Measurements from ENCODE around the gene LATS2.

The LATS2 gene

GRCh38 chr13:21015284-21015683 lies 46.1 kb downstream of the LATS2 start:
- DNase-seq (ENCODE audit: low spot score) = no peak

- DNase-seq (ENCODE audit: low spot score) = no peak
Observed at GRCh38 chr13:21014502-21015170, 46.8 kb downstream of the LATS2 start.

DNA sequence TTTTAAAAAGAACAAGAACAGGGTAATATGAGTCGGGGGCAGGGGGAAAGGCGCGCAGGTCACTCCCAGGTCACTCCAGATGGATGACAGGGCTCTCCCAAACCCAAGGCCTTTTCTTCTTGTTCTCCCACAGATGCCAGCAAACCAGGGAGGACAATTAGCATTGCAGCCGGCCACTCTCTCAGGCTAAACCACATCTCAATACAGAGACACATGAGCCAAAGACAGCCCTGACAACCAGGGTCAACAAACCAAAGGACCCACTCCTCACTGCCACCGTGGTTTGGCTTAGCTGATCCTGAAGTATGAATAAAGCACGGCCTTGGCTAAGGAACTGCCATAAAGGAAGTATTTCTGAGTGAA lies 47.3 kb downstream of the LATS2 start:
- no peak for DNase-seq (ENCODE audit: low spot score)

GRCh38 chr13:21013682-21014038 lies 47.7 kb downstream of the LATS2 start:
- no peak for DNase-seq (ENCODE audit: low spot score)

DNA sequence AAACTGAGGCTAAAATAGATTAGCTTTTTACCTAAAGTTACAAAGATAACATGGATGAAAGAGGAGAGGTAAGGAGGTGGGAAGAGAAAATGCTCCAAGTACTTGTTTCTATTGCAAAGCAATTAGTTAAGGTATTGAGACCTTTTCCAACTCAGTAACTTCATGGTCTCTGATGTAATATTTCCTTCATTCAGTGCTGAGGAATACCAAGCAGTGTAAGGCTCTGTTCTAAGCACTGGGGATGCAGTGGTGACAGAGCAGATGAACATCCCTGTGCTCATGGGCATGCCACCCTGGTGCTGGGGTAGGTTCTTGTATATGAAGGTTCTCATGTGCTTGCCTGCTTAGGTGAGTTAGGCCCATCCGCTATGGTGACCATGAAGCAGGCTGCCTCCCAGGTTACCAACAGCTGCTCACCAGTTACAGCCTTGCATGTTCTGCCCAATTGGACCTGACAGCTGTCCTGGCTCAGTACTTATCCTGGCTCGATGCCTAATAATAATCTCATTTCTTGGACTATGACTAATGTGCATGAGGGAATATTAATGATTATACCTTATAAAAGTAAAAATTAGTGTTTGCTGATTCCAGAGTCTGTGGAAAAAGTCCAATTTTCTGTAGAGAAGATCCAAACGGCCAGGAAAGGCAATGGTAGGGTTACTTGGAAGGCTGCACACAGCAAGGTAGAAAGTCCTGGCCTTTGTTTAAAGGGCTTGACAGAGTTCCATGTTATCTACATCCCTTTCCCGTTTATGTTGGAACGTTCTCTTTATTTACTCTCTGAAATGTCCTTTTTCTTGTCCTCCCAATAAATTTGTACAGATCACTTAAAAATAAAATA lies 48.3 kb downstream of the LATS2 start:
- DNase-seq (ENCODE audit: low spot score) = no peak

DNA sequence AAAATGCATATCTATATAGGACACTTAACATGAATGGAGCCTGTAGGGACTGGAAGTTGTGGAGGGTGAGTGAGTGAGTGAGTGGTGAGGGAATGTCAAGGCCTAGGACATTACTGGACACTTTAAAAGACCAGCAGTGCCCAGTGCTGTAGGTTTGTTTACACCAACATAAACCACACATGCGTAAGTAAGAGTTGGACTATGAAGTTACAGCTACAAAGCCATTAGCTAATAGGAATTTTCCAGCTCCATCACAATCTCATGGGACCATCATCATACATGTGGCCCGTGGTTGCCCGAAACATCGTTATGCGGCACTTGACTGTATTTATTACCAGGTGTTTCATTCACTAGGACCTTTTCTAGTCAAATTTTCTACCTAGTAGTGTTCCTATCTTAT lies 49.2 kb downstream of the LATS2 start:
- DNase-seq (ENCODE audit: low spot score) = no peak

GRCh38 chr13:21011378-21011777 lies 50.0 kb downstream of the LATS2 start:
- no peak for DNase-seq (ENCODE audit: low spot score)

- DNase-seq (ENCODE audit: low spot score) = no peak
Observed at GRCh38 chr13:21010621-21011020, 50.8 kb downstream of the LATS2 start.

DNA sequence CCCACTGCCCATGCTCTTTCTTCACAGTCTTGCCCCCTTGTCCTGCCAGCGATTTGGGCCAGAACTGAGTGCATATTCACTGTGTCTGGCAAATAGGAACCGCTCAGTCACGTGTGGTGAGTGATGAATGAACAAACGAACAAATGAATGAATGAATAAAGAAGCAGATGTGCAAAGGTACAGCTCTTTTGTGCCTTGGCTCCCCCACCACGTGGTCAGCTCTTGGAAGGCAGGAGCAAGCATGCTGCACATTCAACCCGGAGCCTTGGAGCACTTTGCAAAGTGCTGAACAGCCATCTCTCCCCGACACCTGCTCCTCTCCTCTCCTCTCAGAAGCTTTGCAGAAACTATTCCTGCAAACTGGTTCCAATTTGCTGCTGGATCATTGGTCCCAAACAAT lies 52.4 kb downstream of the LATS2 start:
- no peak for DNase-seq (ENCODE audit: low spot score)

DNA sequence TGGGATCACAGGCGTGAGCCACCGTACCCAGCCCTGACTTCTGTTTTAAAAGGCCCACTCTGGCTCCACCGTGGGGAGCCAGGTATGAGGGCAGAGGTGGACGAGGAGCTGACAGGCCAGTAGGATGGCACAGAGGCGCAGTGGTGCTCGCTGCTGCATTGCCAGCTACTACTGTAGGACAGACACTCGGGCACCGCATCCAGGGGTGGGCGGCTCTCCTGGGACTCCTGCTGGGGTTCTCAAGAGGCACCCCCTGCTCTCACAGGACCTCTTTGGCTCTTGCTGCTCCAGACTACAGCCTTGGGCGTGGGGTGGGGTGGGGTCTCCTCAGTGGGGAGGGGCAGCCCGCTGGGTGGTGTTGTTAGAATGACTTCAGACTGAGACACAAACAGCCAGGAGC lies 53.4 kb downstream of the LATS2 start:
- no peak for DNase-seq (ENCODE audit: low spot score)

DNA sequence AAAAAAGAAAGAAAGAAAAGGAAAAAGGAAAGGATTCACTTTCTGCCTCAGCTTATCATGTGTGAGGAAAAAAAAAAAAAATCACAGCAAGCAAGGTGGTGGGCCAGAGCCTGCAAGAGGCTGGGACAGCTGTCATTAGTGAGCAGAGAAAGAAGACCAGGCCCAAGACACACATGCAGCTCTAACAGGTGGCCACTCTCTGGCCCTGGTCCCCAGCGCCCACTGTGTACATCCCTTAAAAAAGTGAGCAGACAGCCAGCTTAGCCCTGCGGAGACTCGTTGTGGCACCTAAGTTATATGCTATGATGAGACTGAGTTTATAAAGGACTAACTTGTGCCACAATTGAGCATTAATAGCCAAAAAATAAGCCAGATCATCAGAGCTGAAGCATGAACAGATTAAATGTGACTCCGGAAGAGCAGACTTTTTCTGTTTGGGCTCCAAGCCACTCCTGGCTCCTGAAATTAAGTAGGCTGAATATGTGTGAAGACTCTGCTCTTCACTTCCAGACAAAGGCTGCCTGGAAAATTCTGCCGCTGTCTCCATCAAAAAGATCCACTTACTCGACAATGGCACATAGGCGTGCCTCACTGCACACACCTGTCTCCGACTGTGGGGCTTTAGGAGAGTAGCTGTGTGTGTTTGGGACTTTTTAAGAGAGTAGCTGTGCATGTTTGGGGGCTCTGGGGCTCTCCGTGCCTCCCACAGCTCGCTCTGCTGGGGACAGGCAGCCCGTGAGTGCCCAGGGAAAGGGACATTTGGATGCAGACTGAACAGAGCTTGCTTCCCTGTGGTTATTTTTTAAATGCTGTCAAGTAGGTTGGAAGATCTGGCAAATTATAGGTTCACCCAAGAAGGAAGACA lies 55.0 kb downstream of the LATS2 start:
- DNase-seq (ENCODE audit: low spot score) = no peak

GRCh38 chr13:21005193-21005592 lies 56.2 kb downstream of the LATS2 start:
- no peak for DNase-seq (ENCODE audit: low spot score)

GRCh38 chr13:21001471-21001870 lies 59.9 kb downstream of the LATS2 start:
- no peak for DNase-seq (ENCODE audit: low spot score)

DNA sequence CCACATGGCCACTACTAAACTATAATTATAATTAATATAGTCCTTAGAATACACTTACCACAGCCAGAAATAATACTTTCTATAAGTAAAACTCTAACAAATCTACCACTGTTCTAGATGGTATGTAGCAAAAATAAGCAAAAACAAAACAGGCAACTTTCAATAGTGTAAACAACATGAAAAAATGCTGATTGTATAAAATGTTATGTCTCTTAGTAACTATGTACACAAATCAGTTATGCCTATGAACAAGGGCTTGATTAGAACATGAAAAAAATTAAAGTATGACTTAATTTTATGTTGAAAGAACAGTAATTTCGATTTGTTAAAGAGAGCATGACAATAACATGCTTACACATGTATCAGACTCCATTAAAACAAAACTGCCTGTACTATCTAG lies 60.7 kb downstream of the LATS2 start:
- DNase-seq (ENCODE audit: low spot score) = no peak

DNA sequence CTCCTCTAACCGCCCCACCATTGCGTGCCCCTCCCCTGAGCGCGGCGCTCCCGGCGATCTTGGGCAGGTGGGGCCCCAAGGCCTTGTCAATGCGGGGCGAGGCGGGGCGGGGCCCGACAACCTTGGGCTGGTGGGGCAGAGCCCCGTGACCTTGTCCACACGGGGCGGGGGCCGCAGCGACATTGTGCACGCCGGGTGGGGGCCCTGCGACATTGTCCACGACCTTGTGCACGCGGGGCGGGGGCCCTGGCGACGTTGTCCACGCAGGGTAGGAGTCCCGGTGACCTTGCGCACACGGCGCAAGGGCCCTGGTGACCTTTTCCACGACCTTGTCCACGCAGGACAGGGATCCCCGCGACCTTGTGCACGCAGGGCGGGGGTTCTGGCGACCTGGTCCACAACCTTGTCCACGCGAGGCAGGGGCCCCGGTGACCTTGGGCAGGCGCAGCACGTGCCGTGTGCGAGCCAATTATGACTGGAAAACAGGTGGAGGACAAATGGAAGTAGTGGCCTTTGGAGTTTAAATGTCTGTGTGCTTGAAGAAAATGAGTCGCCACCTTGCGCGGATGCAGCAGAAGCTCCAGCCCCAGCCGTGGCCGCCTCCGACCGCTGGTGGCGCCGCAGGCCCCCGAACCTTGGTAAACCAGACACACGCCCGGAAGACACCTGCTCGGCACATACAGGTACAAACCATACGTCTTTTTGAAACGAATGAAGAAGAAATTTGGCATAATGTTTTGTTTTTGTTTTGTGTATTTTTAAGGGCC lies 62.6 kb downstream of the LATS2 start:
- no peak for DNase-seq (ENCODE audit: low spot score)

DNA sequence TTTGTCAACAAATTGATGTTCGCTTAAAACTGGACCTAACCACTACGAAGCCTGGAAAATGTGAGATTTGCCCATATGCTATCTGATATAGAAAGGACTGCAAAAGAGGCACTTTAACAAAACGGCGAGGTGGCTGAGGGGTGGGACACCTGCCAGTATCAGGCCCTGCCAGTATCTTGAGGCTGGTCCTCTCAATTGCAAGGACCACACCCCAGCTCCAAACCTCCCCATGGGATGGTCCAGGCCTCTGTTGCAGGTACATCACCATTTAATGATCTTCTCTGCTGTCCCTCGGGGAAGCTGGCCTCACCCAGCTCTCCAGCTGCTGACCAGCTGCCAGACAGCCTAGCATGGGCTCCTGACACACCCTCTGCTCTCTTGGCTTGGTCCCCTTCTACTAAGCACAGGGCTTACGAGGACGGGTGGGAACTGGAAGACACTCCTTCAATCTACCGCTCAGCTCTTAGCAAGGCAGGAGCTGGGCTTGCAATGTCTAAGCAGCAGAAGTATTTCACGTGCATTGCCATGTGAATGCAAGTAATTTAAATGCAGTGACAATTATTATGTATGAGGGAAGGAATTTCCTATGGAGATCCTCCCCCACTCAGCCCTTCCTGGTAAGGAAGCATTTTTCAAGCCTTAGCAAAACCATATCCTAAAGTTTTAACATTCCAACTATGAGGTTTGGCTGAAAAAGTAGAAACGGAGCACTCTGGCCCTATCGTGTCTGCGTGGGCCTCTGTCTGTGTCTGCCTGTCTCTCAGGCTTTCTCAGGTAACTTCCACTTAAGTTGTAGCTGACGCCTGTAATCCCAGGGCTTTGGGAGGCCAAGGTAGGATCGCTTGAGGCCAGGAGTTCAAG lies 63.9 kb downstream of the LATS2 start:
- DNase-seq (ENCODE audit: low spot score) = no peak

DNA sequence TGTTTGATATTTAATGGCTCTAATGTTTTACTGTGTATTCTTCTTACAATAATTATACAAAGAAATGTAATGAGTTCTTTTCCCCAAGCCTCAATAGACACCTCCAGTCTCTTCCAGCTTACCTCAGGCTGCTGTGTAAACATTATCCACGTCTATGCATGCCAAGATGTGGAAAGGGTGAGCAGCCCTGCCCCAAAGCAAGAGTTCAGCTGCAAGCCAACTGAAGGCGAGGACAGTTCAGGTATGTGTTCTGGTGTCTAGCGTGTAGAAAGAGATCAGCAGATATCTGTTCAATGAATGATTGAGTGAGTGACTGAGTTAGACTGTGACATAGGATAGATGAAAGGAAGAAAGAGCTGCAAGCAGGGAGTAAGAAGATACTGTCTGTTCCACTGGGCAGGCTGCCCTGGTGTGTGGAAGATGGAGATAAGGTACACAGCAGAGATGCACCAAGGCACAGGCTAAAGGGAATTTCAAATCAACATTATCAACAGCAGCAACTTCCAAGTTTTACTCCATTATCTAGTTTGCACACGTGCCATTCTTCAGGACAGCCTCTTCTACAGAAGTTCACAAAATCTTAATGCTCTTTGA lies 66.0 kb downstream of the LATS2 start:
- no peak for DNase-seq (ENCODE audit: low spot score)

DNA sequence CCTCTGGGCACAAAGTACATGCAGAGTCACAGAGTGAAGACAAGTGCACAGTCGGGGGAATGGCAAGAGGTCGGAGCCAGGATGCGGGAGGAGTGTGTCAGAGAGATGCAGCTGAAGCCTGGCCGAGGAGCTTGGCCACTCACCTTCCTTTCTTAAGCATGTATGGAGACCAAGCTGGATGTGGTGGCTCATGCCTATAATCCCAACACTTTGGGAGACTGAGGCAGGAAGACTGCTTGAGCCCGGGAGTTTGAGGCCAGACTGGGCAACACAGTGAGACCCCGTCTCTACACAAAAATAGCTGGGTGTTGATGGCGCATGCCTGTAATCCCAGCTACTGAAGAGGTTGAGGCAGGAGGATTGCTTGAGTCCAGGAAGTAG lies 67.0 kb downstream of the LATS2 start:
- no peak for DNase-seq (ENCODE audit: low spot score)

DNA sequence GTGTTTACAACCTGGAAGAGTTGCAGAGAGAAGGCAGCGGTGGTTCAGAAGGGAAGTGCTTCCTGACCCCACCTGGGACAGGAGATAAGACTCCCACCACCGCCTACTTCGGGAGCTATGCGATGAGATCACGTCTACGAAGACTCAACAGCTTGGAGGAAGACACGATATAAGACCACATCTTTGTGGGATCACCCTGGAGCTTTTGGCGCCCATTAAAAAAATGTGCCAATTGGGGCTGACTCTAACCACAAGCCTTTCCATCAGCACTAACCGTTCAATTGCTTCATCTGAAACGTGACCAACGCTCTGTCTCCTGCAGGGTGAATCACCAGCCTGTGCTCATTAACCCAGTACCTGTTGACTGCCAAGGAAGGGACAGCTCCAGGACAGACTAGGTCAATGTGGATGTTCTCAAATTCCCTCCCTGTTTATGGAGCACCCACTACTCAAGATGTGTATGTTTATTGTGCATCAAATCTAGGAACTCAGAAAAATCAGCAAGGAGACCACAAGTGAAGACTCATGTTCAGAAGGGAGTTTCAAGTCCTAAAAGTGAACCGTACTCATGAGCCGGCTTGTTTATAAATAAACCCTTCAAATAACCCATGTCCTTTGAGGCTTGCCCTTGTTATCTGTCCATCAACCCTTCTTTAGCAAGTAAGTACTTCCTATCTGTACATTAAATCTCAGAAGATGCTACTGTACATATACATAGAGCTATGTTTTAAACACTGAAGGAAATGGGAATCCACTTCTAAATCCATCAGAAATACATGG lies 67.5 kb downstream of the LATS2 start:
- no peak for DNase-seq (ENCODE audit: low spot score)

- DNase-seq (ENCODE audit: low spot score) = no peak
Observed at GRCh38 chr13:20993211-20993610, 68.2 kb downstream of the LATS2 start.

All from SW480 (cell line).